T-cell (primary cell): ENCODE data around the gene PLAAT3. TPM values are rescaled to one million over a fixed set of nuclear protein-coding genes. Genes with fewer than 3 reads are reported as not detected.
"Not testable (repeated sequence)": the region's sequence is repeated elsewhere in the genome, so short reads cannot be mapped to it uniquely, and the experiment has no call there.

Experiments
- ATAC-seq, 4 experiments: fragments of 200-7000 bp in 3 of 4; fragments of 150-1000 bp in 1 of 4; cut with Tn5 transposase; replicated peaks in 1 of 4; 1 replicate in 3 of 4; 2 replicates in 1 of 4; pipeline ENCODE4 v1.10.0; 2021; ENCODE audit warnings: moderate library complexity in 3 of 4, mild to moderate bottlenecking in 2 of 4, moderate number of reproducible peaks in 1 of 4
- CTCF ChIA-PET, 2 donors: fragments of 300-600 bp; sonication (Branson Sonifier 250); formaldehyde crosslinking; loops; one replicate each; lab custom pipeline; 2022; ENCODE audit warnings: antibody characterized with exemption in 2 of 2; lab: Charles Lee
- POLR2A ChIA-PET, 2 donors: fragments of 300-600 bp; sonication (Branson Sonifier 250); formaldehyde crosslinking; loops; one replicate each; lab custom pipeline; 2022; ENCODE audit warnings: antibody characterized with exemption in 2 of 2; lab: Charles Lee
- DNase-seq, 35 experiments: peaks; one replicate each; pipeline versions ENCODE4 v3.0.0 to v3.0.0-alpha.2; 2013 to 2023
- H3K27ac ChIP-seq: one replicate; pipeline ENCODE4 v1.5.1; 2013; ENCODE audit warnings: low read length
- H3K27me3 ChIP-seq, 2 experiments: replicated peaks in 1 of 2; 1 replicate in 1 of 2; 2 replicates in 1 of 2; pipeline versions ENCODE4 v1.6.1 to v1.7.0; 2013; ENCODE audit warnings: low read length in 1 of 2, mixed read lengths in 1 of 2; ENCODE audit not compliant: control insufficient read depth in 2 of 2, insufficient read depth in 2 of 2; ENCODE audit errors: extremely low read depth in 1 of 2
- H3K36me3 ChIP-seq, 2 donors: 1 replicate in 1 of 2; 2 replicates in 1 of 2; pipeline versions ENCODE4 v1.6.1 to v1.7.0; 2013; ENCODE audit warnings: low read length in 1 of 2; ENCODE audit not compliant: control insufficient read depth in 2 of 2, insufficient read depth in 1 of 2; ENCODE audit errors: extremely low read depth in 1 of 2
- H3K4me1 ChIP-seq, 2 experiments: 1 replicate in 1 of 2; 2 replicates in 1 of 2; pipeline versions ENCODE4 v1.6.1 to v1.7.0; 2013; ENCODE audit warnings: low read length in 2 of 2, mixed read lengths in 1 of 2; ENCODE audit not compliant: insufficient read depth in 2 of 2, control insufficient read depth in 1 of 2; ENCODE audit errors: extremely low read depth in 1 of 2
- H3K4me3 ChIP-seq, 2 donors: 1 replicate in 1 of 2; 2 replicates in 1 of 2; pipeline versions ENCODE4 v1.5.1 to v1.7.0; 2013; ENCODE audit warnings: mild to moderate bottlenecking in 2 of 2, low read length in 1 of 2, moderate library complexity in 1 of 2; ENCODE audit not compliant: control insufficient read depth in 1 of 2; ENCODE audit errors: extremely low read depth in 1 of 2
- H3K9me3 ChIP-seq: 2 replicates; pipeline ENCODE4 v1.7.0; 2013
- H3K27ac Mint-ChIP-seq, 2 donors: one replicate each; pipeline ENCODE4 v1.8.0; 2020 to 2021; ENCODE audit warnings: mild to moderate bottlenecking in 2 of 2, mixed read lengths in 2 of 2
- H3K27me3 Mint-ChIP-seq, 2 donors: one replicate each; pipeline ENCODE4 v1.8.0; 2021 to 2022; ENCODE audit warnings: mixed read lengths in 2 of 2
- H3K36me3 Mint-ChIP-seq: one replicate; pipeline ENCODE4 v1.8.0; 2021; ENCODE audit warnings: mixed read lengths
- H3K4me1 Mint-ChIP-seq, 3 donors: one replicate each; pipeline ENCODE4 v1.8.0; 2020 to 2022; ENCODE audit warnings: mixed read lengths in 3 of 3, mild to moderate bottlenecking in 1 of 3
- H3K4me3 Mint-ChIP-seq, 3 donors: one replicate each; pipeline ENCODE4 v1.8.0; 2020 to 2022; ENCODE audit warnings: mild to moderate bottlenecking in 3 of 3, mixed read lengths in 3 of 3, moderate library complexity in 3 of 3
- H3K9me3 Mint-ChIP-seq, 3 donors: one replicate each; pipeline ENCODE4 v1.8.0; 2020 to 2022; ENCODE audit warnings: mixed read lengths in 3 of 3
- WGBS: methylation state at CpG from one replicate; pipeline ENCODE4 v1.1.5; 2013; ENCODE audit warnings: missing lambda C conversion rate; ENCODE audit not compliant: insufficient coverage; 5-methylcytosine and 5-hydroxymethylcytosine counted together
- total RNA-seq, 35 experiments: library from RNA in 6 of 35; stranded (reverse) in 6 of 35; fragments of 120-200 nt in 1 of 35; gene quantifications; one replicate each; pipeline versions ENCODE4 v1.2.1 to v1.2.4 and lab custom pipeline; 2013 to 2026

The PLAAT3 gene
- total RNA-seq, 5 donors from 2014 or later (not counting 1 experiment from before 2014, with no cell fraction given): 3.7 to 10.0 (median 6.0) TPM

- WGBS: 100% methylated on average over 1 of the region's 2 CpGs
- ChIA-PET CTCF (interaction anchor here (0.8 to 1.0 kb wide), 2 partner anchors 10 to 142 kb away, joined by 3 read pairs; no protein-coding TSS in a partner anchor), POLR2A (interaction anchor here (0.6 to 0.7 kb wide), 4 partner anchors 17 to 404 kb away, joined by 3 read pairs; no protein-coding TSS in a partner anchor)
- Histone ChIP-seq H3K36me3 (no peaks in the 10 kb centered on the region), H3K27ac (no peak overlapping the region), H3K9me3 (no peaks in the 10 kb centered on the region), H3K27me3 (no peaks in the 10 kb centered on the region), H3K4me1 (peaks cover 0 to 3% of the 10 kb centered on the region in 2 experiments), H3K4me3 (no peak overlapping the region)
- DNase-seq (no peak), ATAC-seq (no peak)
- H3K36me3 Mint-ChIP-seq: no peaks in the 10 kb centered on the region
- H3K4me1 Mint-ChIP-seq: peaks cover 4 to 12% (median 8%) of the 10 kb centered on the region in 3 donors
- H3K9me3 Mint-ChIP-seq: no peaks in the 10 kb centered on the region
- no peaks in the 10 kb centered on the region for H3K27me3 Mint-ChIP-seq
- no peak overlapping the region for H3K4me3 Mint-ChIP-seq
- H3K27ac Mint-ChIP-seq: no peak overlapping the region
Measured at GRCh38 chr11:63622323-63622722, 8.1 kb upstream of the PLAAT3 start.

GRCh38 chr11:63621071-63621470 lies 6.8 kb upstream of the PLAAT3 start:
- Histone ChIP-seq H3K27ac (no peak overlapping the region), H3K4me1 (peaks cover 0 to 3% of the 10 kb centered on the region in 2 experiments), H3K27me3 (no peaks in the 10 kb centered on the region), H3K9me3 (no peaks in the 10 kb centered on the region), H3K4me3 (no peak overlapping the region), H3K36me3 (no peaks in the 10 kb centered on the region)
- H3K27me3 Mint-ChIP-seq: no peaks in the 10 kb centered on the region
- peaks cover 4 to 12% (median 8%) of the 10 kb centered on the region in 3 donors for H3K4me1 Mint-ChIP-seq
- POLR2A ChIA-PET: interaction anchor here (0.6 to 0.8 kb wide), 3 partner anchors 43 to 86 kb away, joined by 3 to 4 read pairs (median 3); no protein-coding TSS in a partner anchor
- H3K27ac Mint-ChIP-seq: peak overlapping the region in 1 of 2 donors; percentile 49
- H3K4me3 Mint-ChIP-seq: no peak overlapping the region
- CTCF ChIA-PET: interaction anchor here (0.6 to 0.8 kb wide), 3 partner anchors 12 to 91 kb away, joined by 3 read pairs; no protein-coding TSS in a partner anchor
- no peaks in the 10 kb centered on the region for H3K9me3 Mint-ChIP-seq
- no peaks in the 10 kb centered on the region for H3K36me3 Mint-ChIP-seq
- DNase-seq: no peak
- no CpG with 5 or more reads among the region's 1 CpG for WGBS
- no peak for ATAC-seq

DNA sequence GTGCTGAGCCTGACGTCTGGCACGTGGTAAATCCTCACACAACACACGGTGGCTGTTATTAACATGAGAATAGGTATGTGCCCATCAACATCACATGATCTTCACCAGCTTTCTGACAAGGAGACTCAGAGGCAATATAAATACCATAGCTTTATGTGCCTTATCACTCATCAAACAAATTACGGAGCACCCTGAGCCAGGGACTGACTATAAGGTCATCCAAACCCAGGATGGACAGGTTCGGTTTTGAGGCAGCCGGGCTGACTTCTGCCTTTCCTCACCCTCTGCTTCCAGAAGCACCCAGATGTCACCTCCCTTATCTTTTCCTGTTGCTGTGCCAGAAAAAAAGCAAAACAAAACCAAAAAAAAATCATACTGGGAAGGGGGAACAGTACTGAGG lies 5.7 kb upstream of the PLAAT3 start:
- CTCF ChIA-PET: no interaction called here

DNA sequence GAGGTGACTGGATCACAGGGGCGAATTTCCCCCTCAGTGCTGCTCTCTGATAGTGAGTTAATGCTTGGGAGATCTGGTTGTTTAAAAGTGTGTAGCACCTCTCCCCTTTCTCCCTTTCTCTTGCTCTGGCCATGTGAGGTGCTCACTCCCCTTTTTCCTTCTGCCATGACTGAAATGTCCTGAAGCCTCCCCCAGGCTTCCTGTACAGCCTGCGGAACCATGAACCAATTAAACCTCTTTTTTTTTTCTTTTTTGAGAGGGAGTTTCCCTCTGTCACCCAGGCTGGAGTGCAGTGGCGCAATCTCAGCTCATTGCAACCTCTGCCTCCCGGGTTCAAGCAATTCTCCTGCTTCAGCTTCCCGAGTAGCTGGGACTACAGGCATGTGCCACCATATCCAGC lies 3.5 kb upstream of the PLAAT3 start:
- 100% methylated on average over 2 of the region's 5 CpGs for WGBS
- POLR2A ChIA-PET, ATAC-seq, H3K36me3 Mint-ChIP-seq, DNase-seq, H3K9me3 Mint-ChIP-seq, H3K9me3 ChIP-seq, H3K36me3 ChIP-seq, H3K27ac Mint-ChIP-seq, H3K27me3 Mint-ChIP-seq, H3K4me3 Mint-ChIP-seq, H3K27me3 ChIP-seq, H3K27ac ChIP-seq, H3K4me3 ChIP-seq: not testable (repeated sequence)
- CTCF ChIA-PET: interaction anchor here in 1 of 2 donors (1.0 kb wide), 1 partner anchor 22 kb away, joined by 4 read pairs; no protein-coding TSS in a partner anchor
- peaks cover 10 to 17% (median 12%) of the 10 kb centered on the region in 3 donors for H3K4me1 Mint-ChIP-seq
- peaks cover 0 to 18% of the 10 kb centered on the region in 2 experiments for H3K4me1 ChIP-seq

More for the DNA sequence above, 5.7 kb upstream of the PLAAT3 start:
- no peaks in the 10 kb centered on the region for H3K36me3 Mint-ChIP-seq
- DNase-seq (no peak), ATAC-seq (no peak)
- no peak overlapping the region for H3K27ac Mint-ChIP-seq
- H3K4me3 ChIP-seq: no peak overlapping the region
- H3K4me3 Mint-ChIP-seq: no peak overlapping the region
- H3K4me1 Mint-ChIP-seq: peaks cover 4 to 12% (median 8%) of the 10 kb centered on the region in 3 donors
- H3K4me1 ChIP-seq: peaks cover 0 to 3% of the 10 kb centered on the region in 2 experiments
- 96% methylated on average over 3 of the region's 6 CpGs for WGBS
- H3K36me3 ChIP-seq: no peaks in the 10 kb centered on the region
- no peaks in the 10 kb centered on the region for H3K9me3 ChIP-seq
- no peaks in the 10 kb centered on the region for H3K27me3 ChIP-seq
- H3K27me3 Mint-ChIP-seq: no peaks in the 10 kb centered on the region
- H3K27ac ChIP-seq: no peak overlapping the region
- H3K9me3 Mint-ChIP-seq: no peaks in the 10 kb centered on the region
- POLR2A ChIA-PET: no interaction called here

DNA sequence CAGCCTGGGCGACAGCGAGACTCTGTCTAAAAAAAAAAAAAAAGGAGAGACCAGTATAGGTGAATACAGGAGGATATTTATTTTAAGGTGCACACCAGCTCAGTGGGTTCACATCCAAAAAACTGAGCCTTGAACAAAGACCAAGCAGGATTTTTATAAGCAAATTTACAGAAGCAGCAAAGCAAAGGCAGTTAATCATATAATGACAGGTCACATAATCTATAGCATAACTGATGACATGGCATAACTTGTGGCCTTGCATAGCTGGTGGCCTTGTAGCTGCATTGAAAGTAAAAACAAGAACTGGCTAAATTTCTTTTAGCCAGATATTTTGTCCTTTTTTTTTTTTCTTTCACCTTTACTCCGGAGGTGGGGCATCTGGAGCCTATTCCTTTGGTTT lies 2.7 kb upstream of the PLAAT3 start:
- ChIA-PET POLR2A (no interaction called here), CTCF (no interaction called here)
- no peaks in the 10 kb centered on the region for H3K27me3 Mint-ChIP-seq
- H3K4me3 ChIP-seq: no peak overlapping the region
- H3K9me3 ChIP-seq: no peaks in the 10 kb centered on the region
- peaks cover 11 to 18% (median 14%) of the 10 kb centered on the region in 3 donors for H3K4me1 Mint-ChIP-seq
- H3K27me3 ChIP-seq: peaks cover 0 to 5% of the 10 kb centered on the region in 2 experiments
- H3K27ac Mint-ChIP-seq: no peak overlapping the region
- no peak overlapping the region for H3K27ac ChIP-seq
- no peaks in the 10 kb centered on the region for H3K9me3 Mint-ChIP-seq
- no peak for ATAC-seq
- no peaks in the 10 kb centered on the region for H3K36me3 ChIP-seq
- no peak overlapping the region for H3K4me3 Mint-ChIP-seq
- no peaks in the 10 kb centered on the region for H3K36me3 Mint-ChIP-seq
- 100% methylated on average over 2 of the region's 3 CpGs for WGBS
- no peak for DNase-seq
- peaks cover 0 to 18% of the 10 kb centered on the region in 2 experiments for H3K4me1 ChIP-seq

DNA sequence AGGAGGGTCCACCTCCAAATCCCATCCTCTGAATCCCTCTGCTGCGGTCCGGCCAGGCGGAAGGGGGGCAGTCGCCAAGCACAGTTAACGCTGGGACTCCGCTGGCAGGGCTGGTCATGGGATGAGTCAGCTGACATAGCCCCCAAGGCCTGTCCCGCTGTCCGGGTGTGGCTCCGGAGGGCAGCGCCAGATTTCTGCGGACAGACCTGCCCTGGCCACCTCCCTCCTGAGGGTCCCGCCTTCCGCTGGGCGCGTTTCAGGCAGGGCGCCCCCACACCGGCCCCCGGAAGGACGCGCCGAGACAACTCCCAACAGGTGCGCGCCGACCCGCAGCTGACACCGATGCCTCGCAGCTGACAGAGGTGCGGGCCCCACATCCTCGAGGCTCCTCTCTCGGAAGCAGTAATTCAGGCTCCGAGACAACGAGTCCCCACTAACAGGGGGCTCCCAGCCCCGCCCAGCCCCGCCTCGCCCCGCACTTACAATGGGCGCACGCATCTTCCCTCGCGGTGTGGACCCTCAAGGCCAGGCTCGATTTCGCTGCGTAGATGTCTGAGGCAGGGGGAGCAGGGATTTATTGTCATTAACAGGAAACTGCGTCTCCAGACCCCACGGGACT lies 607 bp downstream of the PLAAT3 start:
- CTCF ChIA-PET: no interaction called here
- H3K4me1 ChIP-seq: peaks cover 0 to 15% of the 10 kb centered on the region in 2 experiments
- H3K9me3 ChIP-seq: no peaks in the 10 kb centered on the region
- Mint-ChIP-seq H3K4me1 (peaks cover 21 to 23% (median 21%) of the 10 kb centered on the region in 3 donors), H3K36me3 (no peaks in the 10 kb centered on the region), H3K27ac (peak overlapping the region; percentile 27 to 68), H3K27me3 (no peaks in the 10 kb centered on the region), H3K4me3 (peak overlapping the region; percentile 79 to 85 (median 83)), H3K9me3 (no peaks in the 10 kb centered on the region)
- H3K36me3 ChIP-seq: no peaks in the 10 kb centered on the region
- 3% methylated on average over 39 of the region's 45 CpGs for WGBS
- peak overlapping the region; percentile 57 for H3K27ac ChIP-seq
- H3K4me3 ChIP-seq: peak overlapping the region; percentile 77 to 91
- peak; percentile 26 to 62 (median 42) for DNase-seq
- peaks cover 0 to 5% of the 10 kb centered on the region in 2 experiments for H3K27me3 ChIP-seq
- ATAC-seq: peak; percentile 77 to 84 (median 80)
- POLR2A ChIA-PET: no interaction called here
